Stomach smooth muscle (tissue), 2 donors: ENCODE results near the gene LHX3.
"Not testable (repeated sequence)": the region's sequence is repeated elsewhere in the genome, so short reads cannot be mapped to it uniquely, and the experiment has no call there.

Experiments
- H3K27ac ChIP-seq: one replicate; pipeline ENCODE4 v1.7.0; 2013; ENCODE audit warnings: mild to moderate bottlenecking, low read length, inconsistent platforms
- H3K27me3 ChIP-seq, 2 donors: one replicate each; pipeline ENCODE4 v1.7.0; 2013; ENCODE audit warnings: low read length in 2 of 2; ENCODE audit not compliant: insufficient read depth in 2 of 2, control insufficient read depth in 1 of 2
- H3K36me3 ChIP-seq, 2 donors: one replicate each; pipeline ENCODE4 v1.7.0; 2013; ENCODE audit warnings: low read length in 2 of 2; ENCODE audit not compliant: control insufficient read depth in 2 of 2, insufficient read depth in 2 of 2
- H3K4me1 ChIP-seq: one replicate; pipeline ENCODE4 v1.7.0; 2013; ENCODE audit warnings: low read length; ENCODE audit not compliant: control insufficient read depth, insufficient read depth
- H3K4me3 ChIP-seq, 2 donors: one replicate each; pipeline ENCODE4 v1.7.0; 2013; ENCODE audit warnings: low read length in 2 of 2
- H3K9ac ChIP-seq, 2 donors: one replicate each; pipeline ENCODE4 v1.7.0; 2013; ENCODE audit warnings: low read length in 2 of 2, mild to moderate bottlenecking in 1 of 2
- H3K9me3 ChIP-seq, 2 donors: one replicate each; pipeline ENCODE4 v1.7.0; 2013; ENCODE audit warnings: low read length in 2 of 2; ENCODE audit not compliant: control insufficient read depth in 2 of 2
- donor health status: healthy.
- donor health status: Pancreatic carcinoma.

Gene LHX3

GRCh38 chr9:136155576-136155975 lies 49.4 kb downstream of the LHX3 start:
- no peak overlapping the region for H3K9ac ChIP-seq
- H3K36me3 ChIP-seq, result no peaks in the 10 kb centered on the region
- no peaks in the 10 kb centered on the region for H3K4me1 ChIP-seq
- H3K4me3 ChIP-seq, result no peak overlapping the region
- peaks cover 19 to 25% of the 10 kb centered on the region in 2 donors for H3K27me3 ChIP-seq
- no peaks in the 10 kb centered on the region for H3K9me3 ChIP-seq
- no peak overlapping the region for H3K27ac ChIP-seq

- Histone ChIP-seq H3K27ac (no peak overlapping the region), H3K27me3 (peaks cover 19 to 25% of the 10 kb centered on the region in 2 donors), H3K4me3 (no peak overlapping the region), H3K9ac (no peak overlapping the region), H3K4me1 (no peaks in the 10 kb centered on the region), H3K9me3 (no peaks in the 10 kb centered on the region), H3K36me3 (no peaks in the 10 kb centered on the region)
Observed at GRCh38 chr9:136154943-136155342, 50.0 kb downstream of the LHX3 start.

GRCh38 chr9:136153381-136154065 lies 51.4 kb downstream of the LHX3 start:
- Histone ChIP-seq H3K9ac (no peak overlapping the region), H3K4me1 (no peaks in the 10 kb centered on the region), H3K4me3 (no peak overlapping the region)

GRCh38 chr9:136152931-136153330 lies 52.0 kb downstream of the LHX3 start:
- Histone ChIP-seq H3K4me1 (no peaks in the 10 kb centered on the region), H3K27ac (no peak overlapping the region), H3K9ac (no peak overlapping the region), H3K9me3 (no peaks in the 10 kb centered on the region), H3K36me3 (no peaks in the 10 kb centered on the region), H3K4me3 (no peak overlapping the region), H3K27me3 (peaks cover 18 to 30% of the 10 kb centered on the region in 2 donors)

More at GRCh38 chr9:136153381-136154065, 51.4 kb downstream of the LHX3 start:
- Histone ChIP-seq H3K36me3 (no peaks in the 10 kb centered on the region), H3K9me3 (no peaks in the 10 kb centered on the region), H3K27ac (no peak overlapping the region), H3K27me3 (peaks cover 17 to 25% of the 10 kb centered on the region in 2 donors)

- no peaks in the 10 kb centered on the region for H3K36me3 ChIP-seq
- no peak overlapping the region for H3K9ac ChIP-seq
- no peaks in the 10 kb centered on the region for H3K4me1 ChIP-seq
- no peak overlapping the region for H3K27ac ChIP-seq
- H3K9me3 ChIP-seq, result no peaks in the 10 kb centered on the region
- no peak overlapping the region for H3K4me3 ChIP-seq
- H3K27me3 ChIP-seq, result peaks cover 21 to 30% of the 10 kb centered on the region in 2 donors
Observed at GRCh38 chr9:136152543-136152866, 52.4 kb downstream of the LHX3 start.

GRCh38 chr9:136151848-136152542 lies 52.9 kb downstream of the LHX3 start:
- Histone ChIP-seq H3K4me3 (no peak overlapping the region), H3K4me1 (no peaks in the 10 kb centered on the region), H3K36me3 (no peaks in the 10 kb centered on the region), H3K27ac (no peak overlapping the region), H3K27me3 (peaks cover 23 to 31% of the 10 kb centered on the region in 2 donors), H3K9ac (no peak overlapping the region), H3K9me3 (no peaks in the 10 kb centered on the region)

- Histone ChIP-seq H3K9me3 (no peaks in the 10 kb centered on the region), H3K27ac (no peak overlapping the region), H3K4me3 (no peak overlapping the region), H3K36me3 (no peaks in the 10 kb centered on the region), H3K4me1 (no peaks in the 10 kb centered on the region), H3K27me3 (peaks cover 26 to 31% of the 10 kb centered on the region in 2 donors), H3K9ac (no peak overlapping the region)
Observed at GRCh38 chr9:136151214-136151804, 53.6 kb downstream of the LHX3 start.

- peaks cover 28 to 34% of the 10 kb centered on the region in 2 donors for H3K27me3 ChIP-seq
- not testable (repeated sequence) for H3K4me1 ChIP-seq, H3K36me3 ChIP-seq, H3K9ac ChIP-seq, H3K4me3 ChIP-seq, H3K9me3 ChIP-seq, H3K27ac ChIP-seq
Observed at GRCh38 chr9:136150664-136151213, 54.2 kb downstream of the LHX3 start.

GRCh38 chr9:136149853-136150252 lies 55.1 kb downstream of the LHX3 start:
- peaks cover 32 to 34% of the 10 kb centered on the region in 2 donors for H3K27me3 ChIP-seq
- no peak overlapping the region for H3K4me3 ChIP-seq
- H3K27ac ChIP-seq, result no peak overlapping the region
- no peaks in the 10 kb centered on the region for H3K4me1 ChIP-seq
- H3K36me3 ChIP-seq, result no peaks in the 10 kb centered on the region
- H3K9me3 ChIP-seq, result no peaks in the 10 kb centered on the region
- H3K9ac ChIP-seq, result no peak overlapping the region

GRCh38 chr9:136149337-136149736 lies 55.6 kb downstream of the LHX3 start:
- Histone ChIP-seq H3K4me3 (no peak overlapping the region), H3K27me3 (peaks cover 34 to 37% of the 10 kb centered on the region in 2 donors), H3K4me1 (no peaks in the 10 kb centered on the region), H3K9me3 (no peaks in the 10 kb centered on the region), H3K36me3 (no peaks in the 10 kb centered on the region), H3K27ac (no peak overlapping the region), H3K9ac (no peak overlapping the region)
